Urinary bladder (tissue), 4 donors: ENCODE measurements around the gene NDN. TPM values are rescaled to one million over a fixed set of nuclear protein-coding genes. Genes with fewer than 3 reads are reported as not detected.

Source experiments
- DNase-seq: peaks from one replicate; pipeline ENCODE4 v3.0.0-alpha.2; 2015; ENCODE audit errors: extremely low spot score
- H3K27ac ChIP-seq: one replicate; pipeline ENCODE4 v1.5.1; 2013; ENCODE audit warnings: low read depth, mild to moderate bottlenecking, moderate library complexity
- H3K36me3 ChIP-seq: one replicate; pipeline ENCODE4 v1.6.1; 2013; ENCODE audit warnings: mild to moderate bottlenecking, moderate library complexity; ENCODE audit not compliant: insufficient read depth
- H3K4me1 ChIP-seq: one replicate; pipeline ENCODE4 v1.6.1; 2013; ENCODE audit warnings: mild to moderate bottlenecking, moderate library complexity; ENCODE audit not compliant: insufficient read depth
- H3K4me3 ChIP-seq: one replicate; pipeline ENCODE4 v1.5.1; 2013; ENCODE audit warnings: low read depth, low read length
- WGBS: extraction: QIAGEN DNeasy Blood & Tissue Kit; methylation state at CpG from one replicate; pipeline ENCODE4 v1.1.7; 2013; 5-methylcytosine and 5-hydroxymethylcytosine counted together
- polyA plus RNA-seq: library from polyadenylated mRNA; stranded (reverse); fragments of 200-250 nt; gene quantifications from one replicate; pipeline ENCODE4 v1.2.3, GENCODE V29; 2013
- total RNA-seq: library from RNA; depleted of rRNA; stranded (reverse); fragments of >200 nt; gene quantifications from one replicate; pipeline ENCODE4 v1.2.3, GENCODE V29; 2014
- donor health status: healthy with polysubstance abuse.
- donor health status: healthy.

The NDN gene
- total and polyA plus RNA-seq, 2 donors = 72.3 to 107 TPM

GRCh38 chr15:23648920-23649515 is 38.1 kb downstream of the NDN start:
- Histone ChIP-seq H3K4me1 (no peaks in the 10 kb centered on the region), H3K4me3 (no peak overlapping the region), H3K36me3 (no peaks in the 10 kb centered on the region), H3K27ac (no peak overlapping the region)
- no peak for DNase-seq
- 34% methylated on average over 6 of the region's 6 CpGs for WGBS

GRCh38 chr15:23647421-23648370 is 39.4 kb downstream of the NDN start, which contains the start of gene MAGEL2:
TSS of gene MAGEL2 (minus strand) at chr15:23647867. CDS start at chr15:23647742, 125 bp downstream.
- H3K27ac ChIP-seq = no peak within 1 kb of the TSS
- 49% methylated on average over 37 of the region's 37 CpGs for WGBS
- H3K4me1 ChIP-seq = no peaks in the 10 kb centered on the region
- H3K36me3 ChIP-seq = no peaks in the 10 kb centered on the region
- DNase-seq = peak; percentile 41
- peak within 1 kb of the TSS; percentile 19 for H3K4me3 ChIP-seq

DNA sequence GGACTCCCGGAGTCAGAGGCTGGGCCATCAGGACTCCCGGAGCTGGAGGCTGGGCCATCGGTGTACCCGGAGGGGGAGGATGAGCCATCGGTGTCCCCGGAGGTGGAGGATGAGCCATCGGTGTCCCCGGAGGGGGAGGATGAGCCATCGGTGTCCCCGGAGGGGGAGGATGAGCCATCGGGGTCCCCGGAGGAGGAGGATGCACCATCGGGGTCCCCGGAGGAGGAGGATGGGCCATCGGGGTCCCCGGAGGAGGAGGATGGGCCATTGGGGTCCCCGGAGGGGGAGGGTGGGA is 40.2 kb downstream of the NDN start:
- WGBS = 72% methylated on average over 17 of the region's 17 CpGs
- no peak overlapping the region for H3K4me3 ChIP-seq
- H3K36me3 ChIP-seq = no peaks in the 10 kb centered on the region
- no peak for DNase-seq
- no peaks in the 10 kb centered on the region for H3K4me1 ChIP-seq
- no peak overlapping the region for H3K27ac ChIP-seq

- no peak for DNase-seq
- Histone ChIP-seq H3K4me1 (no peaks in the 10 kb centered on the region), H3K36me3 (no peaks in the 10 kb centered on the region), H3K4me3 (no peak overlapping the region), H3K27ac (no peak overlapping the region)
- 95% methylated on average over 51 of the region's 51 CpGs for WGBS
Observed at GRCh38 chr15:23646165-23647000, 40.7 kb downstream of the NDN start.

GRCh38 chr15:23645371-23646164 is 41.5 kb downstream of the NDN start:
- no peak for DNase-seq
- no peaks in the 10 kb centered on the region for H3K36me3 ChIP-seq
- no peak overlapping the region for H3K27ac ChIP-seq
- 89% methylated on average over 40 of the region's 40 CpGs for WGBS
- no peaks in the 10 kb centered on the region for H3K4me1 ChIP-seq
- no peak overlapping the region for H3K4me3 ChIP-seq

DNA sequence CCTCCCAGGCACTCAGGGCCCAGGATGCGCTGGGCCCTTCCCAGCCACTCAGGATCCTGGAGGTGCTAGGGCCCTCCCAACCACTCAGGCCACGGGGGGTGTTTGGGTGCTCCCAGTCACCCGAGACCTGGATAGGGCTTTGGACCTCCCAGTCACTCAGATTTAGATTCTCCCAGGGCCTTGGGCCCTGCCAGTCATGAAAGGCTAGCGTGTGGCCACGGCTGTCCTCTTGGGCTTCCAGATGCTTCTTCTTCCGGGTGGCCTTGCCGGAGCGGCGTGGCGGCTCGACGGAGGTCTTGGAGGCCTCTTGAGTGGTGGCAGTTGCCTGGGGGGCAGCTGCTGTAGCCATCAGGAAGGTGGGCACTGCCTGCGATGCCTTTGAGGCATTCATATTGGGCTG is 42.3 kb downstream of the NDN start:
- H3K4me3 ChIP-seq = no peak overlapping the region
- no peak overlapping the region for H3K27ac ChIP-seq
- H3K36me3 ChIP-seq = no peaks in the 10 kb centered on the region
- DNase-seq = no peak
- 92% methylated on average over 13 of the region's 13 CpGs for WGBS
- H3K4me1 ChIP-seq = no peaks in the 10 kb centered on the region

- Histone ChIP-seq H3K36me3 (no peaks in the 10 kb centered on the region), H3K4me1 (no peaks in the 10 kb centered on the region), H3K27ac (no peak overlapping the region), H3K4me3 (no peak overlapping the region)
- no peak for DNase-seq
- 22% methylated on average over 13 of the region's 13 CpGs for WGBS
Observed at GRCh38 chr15:23642413-23643044, 44.6 kb downstream of the NDN start.

Other genes with a start within 250 kb of the NDN start
- gene GOLGA6L2, start 240.1 kb downstream of the NDN start, total RNA-seq = not detected
- not detected for gene GOLGA6L2, start 240.1 kb downstream of the NDN start, polyA plus RNA-seq
- gene MKRN3, start 121.6 kb downstream of the NDN start, total RNA-seq = 0.95 TPM
- 0.32 TPM for gene MKRN3, start 121.6 kb downstream of the NDN start, polyA plus RNA-seq
- gene MAGEL2, start 39.4 kb downstream of the NDN start, total RNA-seq = 5.0 TPM
- 0.89 TPM for gene MAGEL2, start 39.4 kb downstream of the NDN start, polyA plus RNA-seq